Left colon (tissue), 2 donors: ENCODE measurements around the gene UBB. TPM values are rescaled to one million over a fixed set of nuclear protein-coding genes. Genes with fewer than 3 reads are reported as not detected.
A peak's percentile ranks its signal among the peaks of the same experiment; 100 is the strongest.

ENCODE experiments used
- ATAC-seq: fragments of 200-7000 bp; cut with Tn5 transposase; one replicate; pipeline ENCODE4 v1.9.1; 2020; ENCODE audit warnings: mild to moderate bottlenecking, moderate library complexity
- DNase-seq, 2 donors: peaks; one replicate each; pipeline ENCODE4 v3.0.0-alpha.2; 2020
- intact Hi-C, 2 donors: fragments of 100-400 bp; cut with DNase I in 1 of 2; cut with micrococcal nuclease in 1 of 2; formaldehyde crosslinking; loops; one replicate each; pipeline versions ENCODE4 v1.11.2 to v1.14.0; 2022; cut with DNase I, micrococcal nuclease
- long read RNA-seq: library from polyadenylated mRNA; unstranded; transcript quantifications from one replicate; pipeline ENCODE4 v2.0.0, GENCODE V29; 2021
- total RNA-seq, 2 donors: library from RNA; stranded (reverse); fragmentation: NEBNext Ultra II Directional; extraction: Animal tissue kit (Norgen Biotek cat#: 25700); gene quantifications; one replicate each; pipeline ENCODE4 v1.2.1, GENCODE V29; 2021
- donor health status: DM: no; HTN: no; CAD: no.
- donor health status: DM: yes; HTN: yes; CAD: no.

UBB gene
- total RNA-seq: 1,000 to 10,000 TPM; 1,117 to 1,930 TPM
- long read RNA-seq, transcript UBB-203 (2 exons, 1,012 nt): minor isoform, 5 of 298 reads
- long read RNA-seq, transcript UBB-201 (2 exons, 1,225 nt): major isoform, 286 of 298 reads
- long read RNA-seq, partial matches to known transcripts: 0 of 298 reads
- long read RNA-seq, other reads (novel, unspliced or antisense): 6 of 298 reads

DNA sequence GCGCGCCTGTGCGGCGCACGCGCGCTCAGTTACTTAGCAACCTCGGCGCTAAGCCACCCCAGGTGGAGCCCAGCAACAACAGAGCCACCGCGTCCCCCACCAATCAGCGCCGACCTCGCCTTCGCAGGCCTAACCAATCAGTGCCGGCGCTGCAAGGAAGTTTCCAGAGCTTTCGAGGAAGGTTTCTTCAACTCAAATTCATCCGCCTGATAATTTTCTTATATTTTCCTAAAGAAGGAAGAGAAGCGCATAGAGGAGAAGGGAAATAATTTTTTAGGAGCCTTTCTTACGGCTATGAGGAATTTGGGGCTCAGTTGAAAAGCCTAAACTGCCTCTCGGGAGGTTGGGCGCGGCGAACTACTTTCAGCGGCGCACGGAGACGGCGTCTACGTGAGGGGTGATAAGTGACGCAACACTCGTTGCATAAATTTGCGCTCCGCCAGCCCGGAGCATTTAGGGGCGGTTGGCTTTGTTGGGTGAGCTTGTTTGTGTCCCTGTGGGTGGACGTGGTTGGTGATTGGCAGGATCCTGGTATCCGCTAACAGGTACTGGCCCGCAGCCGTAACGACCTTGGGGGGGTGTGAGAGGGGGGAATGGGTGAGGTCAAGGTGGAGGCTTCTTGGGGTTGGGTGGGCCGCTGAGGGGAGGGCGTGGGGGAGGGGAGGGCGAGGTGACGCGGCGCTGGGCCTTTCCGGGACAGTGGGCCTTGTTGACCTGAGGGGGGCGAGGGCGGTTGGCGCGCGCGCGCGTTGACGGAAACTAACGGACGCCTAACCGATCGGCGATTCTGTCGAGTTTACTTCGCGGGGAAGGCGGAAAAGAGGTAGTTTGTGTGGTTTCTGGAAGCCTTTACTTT is at the start of gene UBB:
Gene UBB (plus strand): TSS at position 452 of the 856 bp plus-strand sequence. CDS start 817 bp downstream, outside the sequence.
- intact Hi-C loops: loop anchor here in 1 of 2 donors (10.0 kb wide), 1 partner anchor 144 kb away; no protein-coding TSS in a partner anchor
- ATAC-seq: peak; percentile 92
- peak; percentile 95 to 98 for DNase-seq

DNA sequence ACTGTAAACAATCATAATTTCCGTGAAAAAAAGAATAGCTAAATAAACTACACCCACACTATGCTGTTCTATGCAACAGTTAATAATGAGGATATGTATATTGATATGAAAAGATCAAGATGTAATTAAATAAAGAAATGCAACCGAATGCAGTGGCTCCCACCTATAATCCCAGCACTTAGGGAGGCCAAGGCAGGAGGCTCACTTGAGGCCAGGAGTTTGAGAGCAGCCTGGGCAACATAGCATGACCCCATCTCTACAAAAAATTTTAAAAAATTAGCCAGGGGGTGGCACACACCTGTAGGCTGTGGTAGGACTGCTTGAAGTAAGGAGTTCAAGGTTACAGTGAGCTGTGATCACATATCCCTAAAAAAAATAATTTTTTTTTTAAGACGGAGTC is 42.5 kb upstream of the UBB start:
- DNase-seq (no peak), ATAC-seq (no peak)

DNA sequence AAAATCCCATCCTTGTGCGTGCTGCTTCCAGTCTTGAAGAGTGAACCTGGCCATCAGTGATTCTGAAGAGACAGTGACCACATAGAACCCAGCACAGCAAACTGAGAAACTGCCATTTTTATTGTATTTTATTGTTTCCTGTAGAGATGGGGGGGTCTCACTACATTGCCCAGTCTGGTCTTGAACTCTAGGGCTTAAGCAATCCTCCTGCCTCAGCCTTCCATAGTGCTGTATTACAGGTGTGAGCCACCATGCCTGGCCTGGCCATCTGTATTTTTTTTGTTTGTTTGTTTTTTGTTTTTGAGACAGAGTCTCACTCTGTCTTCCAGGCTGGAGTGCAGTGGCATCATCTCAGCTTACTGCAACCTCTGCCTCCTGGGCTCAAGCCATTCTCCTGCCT is 41.5 kb upstream of the UBB start:
- no peak for DNase-seq
- no peak for ATAC-seq
- intact Hi-C loops: no loop called here

More for the DNA sequence above, 42.5 kb upstream of the UBB start:
- intact Hi-C loops: no loop called here

DNA sequence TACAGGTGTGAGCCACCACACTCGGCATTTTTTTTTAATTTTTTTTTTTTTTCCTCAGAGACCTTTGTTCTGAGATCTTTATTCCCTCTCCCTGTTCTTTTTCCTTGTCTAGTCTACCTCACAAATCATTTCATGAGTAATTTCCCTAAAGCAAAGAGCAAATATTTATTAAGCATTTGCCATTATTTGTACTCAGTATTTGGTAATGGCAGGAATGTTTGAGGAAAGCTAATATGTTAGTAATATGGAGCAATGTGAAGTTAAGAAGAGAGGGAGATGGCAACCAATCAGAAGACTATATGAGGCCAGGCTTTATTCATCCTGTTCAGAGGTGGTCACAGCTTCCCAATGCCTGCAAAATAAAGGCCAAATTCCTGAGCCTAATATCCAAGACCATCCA is 40.9 kb upstream of the UBB start:
- DNase-seq: no peak
- intact Hi-C loops: no loop called here
- no peak for ATAC-seq

DNA sequence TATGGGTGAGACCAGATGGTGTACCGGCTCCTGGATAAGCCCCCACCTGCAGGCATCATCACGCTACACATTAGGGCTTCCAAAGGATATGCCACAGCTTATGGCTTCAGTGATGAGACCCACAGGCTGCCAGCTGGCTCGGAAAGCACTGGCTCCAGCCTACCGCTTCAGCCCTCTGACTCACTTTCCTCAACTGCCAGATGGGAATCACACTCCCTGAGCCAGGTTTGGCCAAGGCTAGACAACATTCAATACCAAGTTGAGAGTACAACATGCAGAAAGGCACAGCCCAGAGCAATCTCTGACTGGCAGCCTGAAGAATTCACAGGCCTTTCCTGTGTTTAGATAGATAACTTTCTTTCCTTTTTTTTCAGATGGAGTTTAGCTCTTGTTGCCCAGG is 37.9 kb upstream of the UBB start:
- ATAC-seq (no peak), DNase-seq (no peak)
- intact Hi-C loops: no loop called here

DNA sequence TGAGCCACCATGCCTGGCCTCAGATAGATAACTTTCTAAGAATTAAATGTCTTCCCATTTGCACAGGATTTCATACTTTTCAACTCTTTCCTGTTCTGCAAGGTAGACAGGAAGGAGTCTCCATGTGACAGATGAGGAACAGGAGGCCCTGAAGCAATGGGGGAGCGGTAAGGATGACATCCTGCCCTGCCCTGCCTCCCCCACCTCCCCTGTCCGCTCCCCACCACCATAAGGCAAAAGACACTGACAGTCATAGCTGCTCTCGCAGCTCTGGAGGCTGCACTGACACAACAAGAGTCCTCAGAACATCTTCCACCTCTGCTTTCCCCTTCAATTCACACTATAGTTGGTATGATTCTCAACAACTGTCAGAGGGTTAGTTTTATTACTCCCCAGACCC is 37.3 kb upstream of the UBB start:
- ATAC-seq (no peak), DNase-seq (no peak)
- intact Hi-C loops: no loop called here

DNA sequence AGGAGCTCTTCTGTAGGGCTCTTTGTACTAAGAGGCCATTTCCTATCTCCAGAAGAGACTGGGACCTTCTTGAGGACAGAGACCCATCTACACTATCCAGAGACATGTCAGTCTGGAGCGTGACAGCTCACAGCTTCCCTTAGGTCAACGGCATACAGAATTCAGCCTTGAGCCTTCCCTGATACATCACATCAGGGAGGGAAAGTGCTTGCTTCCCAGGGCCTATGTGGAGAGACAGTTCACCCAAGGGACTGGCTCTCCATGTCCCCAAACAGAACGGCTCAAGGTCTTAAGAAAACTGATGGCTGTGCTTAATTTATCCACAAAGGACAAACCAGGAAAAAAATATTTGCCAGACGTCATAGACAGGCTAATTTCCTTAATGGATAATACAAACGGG is 35.3 kb upstream of the UBB start:
- no peak for ATAC-seq
- intact Hi-C loops: no loop called here

DNA sequence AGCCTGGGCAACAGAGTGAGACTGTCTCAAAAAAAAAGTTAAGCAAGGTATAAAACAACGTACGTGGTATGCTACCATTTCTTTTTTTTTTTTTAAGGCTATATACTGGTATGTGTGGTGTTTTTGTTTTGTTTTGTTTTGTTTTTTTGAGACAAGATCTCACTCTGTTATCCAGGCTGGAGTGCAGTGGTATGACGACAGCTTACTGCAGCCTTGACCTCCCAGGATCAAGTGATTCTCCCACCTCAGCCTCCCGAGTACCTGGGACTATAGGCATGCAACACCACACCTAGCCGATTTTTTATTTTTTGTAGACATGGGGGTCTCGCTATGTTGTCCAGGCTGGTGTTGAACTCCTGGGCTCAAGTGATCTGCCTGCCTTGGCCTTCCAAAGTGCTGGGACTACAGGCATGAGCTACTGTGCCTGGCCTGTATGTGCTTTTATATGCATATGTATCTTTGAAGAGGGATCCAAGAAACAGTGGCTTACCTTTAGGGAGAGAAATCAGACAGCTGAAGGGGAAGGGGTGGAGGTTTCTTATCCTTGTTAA is 34.1 kb upstream of the UBB start:
- intact Hi-C loops: no loop called here
- ATAC-seq: no peak

More for the DNA sequence above, 35.3 kb upstream of the UBB start:
- DNase-seq: no peak

DNA sequence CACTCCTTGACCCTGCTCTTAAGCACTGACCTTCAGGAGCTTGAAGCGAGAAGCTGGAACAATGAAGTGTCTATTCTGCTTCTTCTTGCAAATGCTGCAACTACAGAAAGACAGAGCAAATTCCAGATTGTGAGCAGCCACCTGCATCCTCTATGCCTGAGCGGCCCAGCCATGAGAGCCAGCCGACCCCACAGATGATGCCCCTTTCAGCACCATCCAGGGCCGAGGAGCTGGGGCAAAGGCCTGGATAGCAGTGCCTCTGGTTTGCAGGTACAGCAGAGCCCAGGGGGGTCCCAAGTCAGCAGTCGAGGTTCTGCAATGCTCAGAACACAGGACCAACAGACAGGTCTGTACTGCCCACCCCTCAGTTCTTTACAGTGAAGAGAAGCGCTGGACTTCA is 32.3 kb upstream of the UBB start:
- intact Hi-C loops: no loop called here
- DNase-seq (no peak), ATAC-seq (no peak)

More for the DNA sequence above, 34.1 kb upstream of the UBB start:
- no peak for DNase-seq

DNA sequence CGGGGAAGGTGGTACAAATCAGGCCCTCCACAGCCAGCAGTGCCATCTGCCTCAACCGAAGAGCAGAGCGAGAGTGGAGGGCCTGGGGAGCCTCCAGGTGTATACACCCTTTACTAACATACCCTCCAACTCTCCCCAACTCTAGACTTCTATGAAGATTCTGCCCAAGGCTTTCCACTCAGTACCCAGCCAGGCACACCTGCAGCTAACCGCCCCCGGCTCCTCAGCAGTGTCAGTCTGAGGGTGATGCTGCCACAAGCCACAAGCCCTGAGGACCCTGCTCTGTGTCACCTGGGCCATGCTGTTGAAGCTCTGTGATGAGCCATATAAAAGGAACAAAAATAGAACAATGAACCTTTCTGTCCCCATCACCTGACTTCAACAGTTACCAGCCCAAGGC is 31.5 kb upstream of the UBB start:
- ATAC-seq: no peak
- DNase-seq: no peak
- intact Hi-C loops: no loop called here

DNA sequence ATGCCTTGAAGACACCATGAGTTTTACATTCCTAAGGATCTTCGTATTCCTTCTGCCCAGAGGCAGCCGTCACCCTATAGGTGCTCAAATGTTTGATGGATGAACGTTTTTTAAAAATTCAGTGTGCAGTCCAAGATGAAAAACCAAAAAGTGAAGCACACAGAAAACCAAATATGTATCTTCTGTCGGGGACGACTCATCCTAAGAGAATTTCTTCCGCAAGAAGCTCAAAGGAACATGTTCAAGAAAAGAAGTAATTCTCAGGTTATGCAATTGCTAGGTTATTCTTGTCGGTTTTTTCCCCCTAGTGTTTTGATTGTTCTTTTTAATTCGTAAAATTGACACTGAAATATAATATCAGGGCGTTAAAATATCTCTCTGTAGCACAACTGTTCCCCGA is 29.1 kb upstream of the UBB start:
- ATAC-seq (no peak), DNase-seq (no peak)
- intact Hi-C loops: no loop called here

DNA sequence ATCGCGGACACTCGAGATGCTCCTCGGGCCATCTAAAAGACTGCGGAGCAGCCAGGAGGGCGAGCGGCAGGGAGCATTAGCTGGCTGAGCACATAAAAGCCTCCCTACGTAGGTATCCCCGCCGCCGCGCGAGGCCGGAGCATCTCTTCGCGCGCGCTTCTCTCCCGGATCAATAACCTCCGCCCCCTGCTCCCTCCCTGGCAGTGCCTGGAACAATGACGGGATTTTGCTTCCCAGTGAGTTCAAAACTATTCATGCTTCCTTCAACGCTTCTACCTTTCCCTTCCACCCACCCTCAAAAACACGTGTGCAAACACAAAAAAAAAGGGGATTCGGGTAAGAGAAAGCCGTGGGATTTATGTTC is 28.6 kb upstream of the UBB start:
- DNase-seq (peak in 1 of 2 donors; percentile 68), ATAC-seq (peak; percentile 70)
- intact Hi-C loops: no loop called here

DNA sequence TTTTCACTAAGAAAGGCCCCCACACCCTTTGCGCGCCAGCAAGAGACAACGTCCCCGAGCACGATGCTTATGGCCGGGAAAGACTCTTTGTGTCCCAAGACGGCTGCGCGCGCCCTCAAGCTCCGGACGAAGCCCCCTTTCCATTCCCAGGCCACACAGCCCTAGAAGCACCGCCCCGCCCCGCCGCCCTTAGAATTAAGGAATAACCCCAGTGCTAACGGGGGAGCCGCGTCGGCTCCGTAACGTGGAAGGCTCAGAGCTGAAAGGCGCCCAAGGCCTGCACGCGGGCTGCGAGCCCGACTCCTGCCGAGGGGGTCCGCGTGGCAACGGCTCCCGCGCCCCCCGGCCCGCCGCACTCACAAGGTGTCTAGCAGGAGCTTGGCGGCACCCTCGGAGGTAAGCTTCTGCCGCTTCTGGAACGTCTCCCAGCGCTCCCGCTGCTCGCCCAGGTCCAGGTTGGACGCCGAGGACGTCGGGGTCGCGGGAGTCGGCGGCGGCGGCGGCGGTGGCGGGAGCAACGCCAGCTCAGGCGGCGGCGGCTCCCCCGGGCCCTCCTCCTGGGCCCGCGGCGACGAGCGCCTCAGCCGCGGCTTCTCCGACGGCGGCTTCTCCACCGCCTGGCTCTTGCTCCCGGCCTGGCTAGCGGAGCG is 28.1 kb upstream of the UBB start:
- intact Hi-C loops: no loop called here
- DNase-seq: peak; percentile 42 to 76
- ATAC-seq: peak; percentile 65

DNA sequence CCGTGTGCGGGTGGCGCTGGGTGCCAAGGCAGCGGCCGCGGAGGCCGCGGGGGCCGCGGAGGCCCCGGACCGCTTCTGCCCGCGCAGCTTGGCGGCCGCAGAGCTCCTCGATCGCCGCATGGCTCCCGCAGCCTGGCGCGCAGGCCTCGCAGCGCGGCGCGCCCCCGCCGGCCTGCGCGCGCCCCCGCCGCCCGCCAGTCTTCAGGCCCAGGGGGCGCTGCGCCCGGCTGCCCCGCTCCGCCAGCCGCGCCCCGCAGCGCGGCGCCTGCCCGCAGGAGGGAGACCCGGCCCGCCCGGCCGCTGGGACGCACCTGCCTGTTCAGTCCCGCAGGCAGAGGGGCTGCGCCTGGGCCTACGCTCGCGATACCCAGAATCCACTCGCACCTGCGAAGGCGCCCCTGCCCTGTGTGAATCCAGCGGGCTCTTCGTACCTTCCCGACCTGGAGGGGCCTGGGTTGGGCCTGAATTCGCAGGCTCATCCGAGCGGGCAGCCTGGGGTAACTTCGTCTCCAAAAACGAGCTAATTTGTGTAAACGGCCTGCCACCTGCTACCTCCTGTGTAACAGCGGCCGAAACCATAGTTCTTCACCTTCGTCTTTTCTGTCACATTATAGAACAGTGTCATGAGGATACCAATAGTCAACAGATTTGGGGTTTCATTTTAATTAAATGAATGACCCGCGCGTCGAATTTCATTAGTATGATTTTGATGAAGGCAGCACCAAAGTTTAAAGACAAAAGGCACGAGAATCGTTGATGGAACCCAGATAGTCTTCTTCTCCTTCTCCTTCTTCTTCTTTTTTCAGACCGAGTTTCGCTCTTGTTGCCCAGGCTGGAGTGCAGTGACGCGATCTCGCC is 27.3 kb upstream of the UBB start, which contains the start of gene CENPV:
Gene CENPV (minus strand): TSS at position 153 of the 858 bp plus-strand sequence. CDS start 33 bp downstream, at position 120.
- ATAC-seq (peak; percentile 75), DNase-seq (peak; percentile 39 to 75)
- intact Hi-C loops: no loop called here

DNA sequence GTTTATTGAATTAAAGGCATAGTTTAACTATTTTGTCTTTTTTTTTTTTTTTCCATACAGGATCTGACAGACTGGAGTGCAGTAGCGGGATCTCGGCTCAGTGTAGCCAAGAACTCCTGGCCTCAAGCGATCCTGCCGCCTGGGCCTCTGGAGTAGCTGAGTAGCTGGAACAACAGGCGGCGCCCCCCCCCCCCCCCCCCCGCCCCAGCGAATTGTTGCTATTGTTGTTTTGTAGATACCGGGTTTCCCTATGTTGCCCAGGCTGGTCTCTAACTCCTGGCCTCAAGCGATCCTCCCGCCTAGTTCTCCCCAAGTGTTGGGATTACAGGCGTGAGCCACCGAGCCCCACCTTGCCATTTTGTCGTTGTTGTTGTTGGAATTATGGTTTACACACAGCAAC is 26.3 kb upstream of the UBB start:
- intact Hi-C loops: no loop called here
- ATAC-seq (no peak), DNase-seq (no peak)

DNA sequence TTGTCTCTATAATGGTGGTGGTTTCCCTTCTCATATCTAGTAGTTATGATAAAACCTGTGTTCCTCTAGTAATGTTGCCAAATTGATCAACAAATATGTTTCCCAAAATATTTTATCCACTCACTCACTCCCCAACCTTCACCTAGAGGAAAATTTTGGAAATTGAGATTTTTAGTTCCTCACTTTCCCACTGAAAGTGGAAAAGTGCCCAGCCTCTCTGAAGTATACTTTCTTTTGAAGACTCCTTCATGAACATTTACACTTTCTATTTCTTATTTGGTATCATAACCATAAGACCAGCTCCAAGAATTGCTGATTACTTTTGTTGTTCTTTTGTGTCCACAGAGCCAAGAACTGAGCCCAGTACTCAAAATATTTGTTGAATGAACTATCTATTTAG is 22.5 kb upstream of the UBB start:
- intact Hi-C loops: no loop called here
- no peak for DNase-seq
- no peak for ATAC-seq

DNA sequence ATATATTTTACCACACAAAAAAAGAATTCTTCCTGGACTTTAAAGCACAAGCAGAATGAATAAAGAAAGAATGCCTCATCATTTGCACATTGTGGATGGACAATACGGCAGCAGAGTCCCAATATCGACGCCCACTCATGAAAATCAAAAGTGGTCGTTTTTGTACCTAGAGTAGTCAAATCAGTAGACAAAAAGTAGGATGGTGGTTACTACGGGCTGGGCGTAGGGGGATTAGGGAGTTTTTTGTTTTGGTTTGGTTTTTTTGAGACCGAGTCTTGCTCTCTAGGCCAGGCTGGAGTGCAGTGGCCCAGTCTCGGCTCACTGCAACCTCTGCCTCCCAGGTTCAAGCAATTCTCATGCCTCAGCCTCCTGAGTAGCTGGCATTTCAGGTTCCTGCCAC is 19.0 kb upstream of the UBB start:
- intact Hi-C loops: no loop called here
- ATAC-seq (no peak), DNase-seq (no peak)

DNA sequence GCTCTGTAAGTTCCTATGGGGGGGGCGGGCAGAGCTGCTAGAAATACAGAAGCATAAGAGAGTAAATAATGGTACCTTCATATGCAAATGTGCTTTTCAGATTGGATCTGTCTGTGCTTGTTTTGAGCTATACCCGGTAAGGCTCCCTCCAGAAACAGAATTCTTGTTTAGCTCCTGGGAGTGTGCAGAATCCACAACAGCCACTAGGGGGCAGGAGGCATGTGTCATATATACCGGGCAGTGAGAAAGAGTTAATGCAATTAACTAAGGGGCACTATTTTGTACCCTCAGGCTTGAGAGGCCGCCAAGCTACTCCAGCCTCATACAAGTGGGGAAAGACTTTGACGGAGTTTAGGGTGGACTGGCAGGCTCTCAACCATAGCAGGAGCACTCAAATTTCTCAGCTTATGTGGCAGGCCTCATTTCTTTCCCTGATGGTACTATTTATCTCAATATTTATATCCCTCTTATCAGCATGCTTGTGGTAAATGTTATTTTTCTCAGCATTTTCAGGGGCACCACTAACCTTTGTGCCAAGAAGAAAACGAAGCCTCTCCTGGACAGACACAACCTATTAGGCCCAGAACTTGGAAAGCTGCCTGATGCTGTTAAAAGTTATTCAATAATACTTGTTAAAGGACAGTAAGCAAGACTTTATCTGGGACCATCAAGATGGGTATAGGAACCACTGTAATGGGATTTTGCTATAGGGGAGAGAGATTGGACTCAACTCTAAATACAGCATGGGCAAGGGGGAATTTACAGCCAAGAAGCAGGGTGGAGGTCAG is 16.9 kb upstream of the UBB start:
- DNase-seq (peak; percentile 56 to 84), ATAC-seq (peak; percentile 87)
- intact Hi-C loops: no loop called here
